ENCODE data around the gene HAND2. TPM values are rescaled to one million over a fixed set of nuclear protein-coding genes. Genes with fewer than 3 reads are reported as not detected.

Gene HAND2
- total and polyA plus RNA-seq, 2 of the 8 experiments (the other 6 are each of a cell fraction or from before 2014, with no cell fraction given) = 0.05 TPM; not detected in 1

- H2AFZ ChIP-seq (ENCODE audit: low read length) = no peak overlapping the region
- no peak overlapping the region for H2BK12ac ChIP-seq (ENCODE audit: low read depth, low read length)
- H3K36me3 ChIP-seq (ENCODE audit: control insufficient read depth in 2 of 4, insufficient read depth in 4 of 4, low read length in 3 of 4) = no peaks in the 10 kb centered on the region
- peak; percentile 24 for FAIRE-seq
- no peak for DNase-seq (ENCODE audit: low read depth in 1 of 2, low spot score in 2 of 2)
- 23% methylated on average over 5 of the region's 5 CpGs; no CpG with 5 or more reads in 1 of the 2 experiments for WGBS, 2 experiments (ENCODE audit: extremely low coverage in 1 of 2, insufficient coverage in 1 of 2, insufficient read length in 1 of 2, insufficient replicate concordance in 2 of 2, low coverage in 1 of 2, low lambda C conversion rate in 2 of 2, missing lambda C conversion rate in 1 of 2)
- H3K23ac ChIP-seq (ENCODE audit: insufficient read length) = no peak overlapping the region
- H3K4me1 ChIP-seq (replicated peaks in 1 of 4; ENCODE audit: control insufficient read depth in 3 of 4, insufficient read depth in 4 of 4, low read length in 3 of 4) = peaks cover 12 to 24% (median 17%) of the 10 kb centered on the region in 4 experiments
- no peak overlapping the region for H3K4ac ChIP-seq (replicated peaks; ENCODE audit: insufficient read length, low read depth, low read length)
- H3K27ac ChIP-seq (ENCODE audit: low read depth, low read length) = no peak overlapping the region
- no peak overlapping the region for H3K9ac ChIP-seq (replicated peaks in 1 of 4; ENCODE audit: extremely low read depth in 1 of 4, low read depth in 3 of 4, low read length in 3 of 4)
- no peak overlapping the region for H2BK120ac ChIP-seq (replicated peaks; ENCODE audit: low read depth, low read length)
- peaks cover 1 to 3% of the 10 kb centered on the region in 2 experiments for H4K20me1 ChIP-seq (replicated peaks in 1 of 2; ENCODE audit: control insufficient read depth in 1 of 2, insufficient read depth in 2 of 2, low read length in 2 of 2)
- H2BK5ac ChIP-seq (ENCODE audit: low read depth, low read length) = no peak overlapping the region
- no peak overlapping the region for H2BK15ac ChIP-seq (ENCODE audit: low read length)
- H4K5ac ChIP-seq (ENCODE audit: insufficient read length, low read depth, low read length) = no peak overlapping the region
- H3K9me3 ChIP-seq (ENCODE audit: insufficient read depth in 2 of 2, low read depth in 1 of 2, low read length in 1 of 2) = no peaks in the 10 kb centered on the region
- H3K27me3 ChIP-seq (replicated peaks in 1 of 4; ENCODE audit: control insufficient read depth in 3 of 4, extremely low read depth in 1 of 4, insufficient read depth in 3 of 4, low read length in 3 of 4) = peaks cover 64 to 88% (median 80%) of the 10 kb centered on the region in 4 experiments
- H2BK20ac ChIP-seq (ENCODE audit: low read length) = no peak overlapping the region
- no peak overlapping the region for H4K8ac ChIP-seq (ENCODE audit: extremely low read depth, insufficient read depth, low read length)
- no peak overlapping the region for H2AK5ac ChIP-seq (ENCODE audit: low read depth, low read length)
- H3K56ac ChIP-seq (replicated peaks; ENCODE audit: insufficient read length, low read depth, low read length) = no peak overlapping the region
- ChIA-PET POLR2A (ENCODE audit: partially characterized antibody) (interaction anchor here (0.8 to 3.0 kb wide), 3 partner anchors 8 to 167 kb away, joined by 3 to 10 read pairs (median 4); partner anchors contain the start of gene HMGB2), CTCF (ENCODE audit: partially characterized antibody) (interaction anchor here (1.2 to 5.9 kb wide), 11 partner anchors 8 to 620 kb away, joined by 3 to 39 read pairs (median 7); no protein-coding TSS in a partner anchor)
- no peak overlapping the region for H4K91ac ChIP-seq (replicated peaks; ENCODE audit: insufficient read length, low read length)
- H3K23me2 ChIP-seq (ENCODE audit: low read depth, low read length) = peaks cover 2% of the 10 kb centered on the region
- H3K4me2 ChIP-seq (ENCODE audit: insufficient read depth in 1 of 2, low read depth in 2 of 2, low read length in 2 of 2) = peak overlapping the region; percentile 84 to 90; a peak in 3 of 4 replicates
- H3K4me3 ChIP-seq (ENCODE audit: extremely low read depth in 1 of 4, insufficient read depth in 2 of 4, low read depth in 3 of 4, low read length in 4 of 4) = peak overlapping the region in 1 of 4 experiments; percentile 72; a peak in 2 of 8 replicates
- no peak overlapping the region for H3K18ac ChIP-seq (ENCODE audit: extremely low read depth, low read length)
- H3K79me2 ChIP-seq (ENCODE audit: control insufficient read depth in 1 of 2, insufficient read depth in 2 of 2, low read length in 2 of 2) = no peaks in the 10 kb centered on the region
- no peaks in the 10 kb centered on the region for H3K79me1 ChIP-seq (ENCODE audit: low read depth, low read length)
- no peak overlapping the region for H3K14ac ChIP-seq (ENCODE audit: insufficient read length)
- no peak for TF ChIP-seq TAF1 (IDR thresholded peaks at IDR 0.05; ENCODE audit: low read depth, low read length)
- TF ChIP-seq PHF8 (conservative IDR thresholded peaks at IDR 0.05; ENCODE audit: low read depth, low read length) = no peak
- TF ChIP-seq TBP (IDR thresholded peaks at IDR 0.05; ENCODE audit: low read depth, low read length) = no peak
- TF ChIP-seq RAD21 (IDR thresholded peaks at IDR 0.05 in 1 of 2, conservative IDR thresholded peaks at IDR 0.05 in 1 of 2; ENCODE audit: low read depth in 2 of 2, low read length in 2 of 2) = no peak
- TF ChIP-seq CBX5 (IDR thresholded peaks at IDR 0.05; ENCODE audit: low read depth, low read length) = no peak
- no peak for TF ChIP-seq CHD1 (IDR thresholded peaks at IDR 0.05; ENCODE audit: low read depth, low read length)
- no peak for TF ChIP-seq CREB1 (IDR thresholded peaks at IDR 0.05)
- TF ChIP-seq, protein P1, sequence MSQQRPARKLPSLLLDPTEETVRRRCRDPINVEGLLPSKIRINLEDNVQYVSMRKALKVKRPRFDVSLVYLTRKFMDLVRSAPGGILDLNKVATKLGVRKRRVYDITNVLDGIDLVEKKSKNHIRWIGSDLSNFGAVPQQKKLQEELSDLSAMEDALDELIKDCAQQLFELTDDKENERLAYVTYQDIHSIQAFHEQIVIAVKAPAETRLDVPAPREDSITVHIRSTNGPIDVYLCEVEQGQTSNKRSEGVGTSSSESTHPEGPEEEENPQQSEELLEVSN (IDR thresholded peaks at IDR 0.05) = no peak
- no peak for TF ChIP-seq RXRA (IDR thresholded peaks at IDR 0.05; ENCODE audit: insufficient read depth, low read depth, low read length)
- no peak for TF ChIP-seq GTF2F1 (IDR thresholded peaks at IDR 0.05; ENCODE audit: borderline replicate concordance, low read depth, low read length)
- no peak for TF ChIP-seq YY1 (IDR thresholded peaks at IDR 0.05; ENCODE audit: low read depth, low read length)
- TF ChIP-seq CTBP2 (IDR thresholded peaks at IDR 0.05; ENCODE audit: borderline replicate concordance, insufficient read depth, insufficient read length, low read length) = no peak
- no peak for TF ChIP-seq FOSL1 (IDR thresholded peaks at IDR 0.05; ENCODE audit: insufficient read depth, low read depth, low read length)
These were observed 27.7 kb downstream of the HAND2 start for GRCh38 chr4:173502282-173502681.
